ENCODE data around the gene TAF15. TPM values are rescaled to one million over a fixed set of nuclear protein-coding genes. Genes with fewer than 3 reads are reported as not detected.

Gene TAF15
- total and polyA plus RNA-seq, 2 of the 13 experiments (the other 11 are each of a cell fraction or from before 2014, with no cell fraction given), result 25.2 to 26.5 TPM

GRCh38 chr17:35769895-35770486, 39.3 kb upstream of the TAF15 start (continued):
- peak; percentile 91 for TF ChIP-seq ZBTB33 (CRISPR knock-in tag; IDR thresholded peaks at IDR 0.05)
- no peak for TF ChIP-seq ELF1 (CRISPR knock-in tag; IDR thresholded peaks at IDR 0.05)
- TF ChIP-seq ATM (IDR thresholded peaks at IDR 0.05; ENCODE audit: borderline replicate concordance), result no peak
- no peak for TF ChIP-seq ZNF547 (CRISPR knock-in tag; IDR thresholded peaks at IDR 0.05)
- no peak for TF ChIP-seq RXRA (CRISPR knock-in tag; IDR thresholded peaks at IDR 0.05)
- no peak for TF ChIP-seq SMYD3 (CRISPR knock-in tag; IDR thresholded peaks at IDR 0.05)
- no peak for TF ChIP-seq ZNF691 (CRISPR knock-in tag; IDR thresholded peaks at IDR 0.05; ENCODE audit: borderline replicate concordance, low read depth)
- no peak for TF ChIP-seq ZNF264 (CRISPR knock-in tag; IDR thresholded peaks at IDR 0.05)
- TF ChIP-seq ZBTB10 (CRISPR knock-in tag; IDR thresholded peaks at IDR 0.05; ENCODE audit: borderline replicate concordance), result no peak
- TF ChIP-seq ZFX (CRISPR knock-in tag; IDR thresholded peaks at IDR 0.05; ENCODE audit: low read depth), result no peak
- TF ChIP-seq NFKB2 (CRISPR knock-in tag; IDR thresholded peaks at IDR 0.05; ENCODE audit: borderline replicate concordance), result no peak
- no peak for TF ChIP-seq SCMH1 (CRISPR knock-in tag; IDR thresholded peaks at IDR 0.05; ENCODE audit: borderline replicate concordance)
- TF ChIP-seq MAX (IDR thresholded peaks at IDR 0.05), result no peak
- TF ChIP-seq SETDB1 (CRISPR knock-in tag; IDR thresholded peaks at IDR 0.05; ENCODE audit: borderline replicate concordance), result no peak
- TF ChIP-seq CTCF (CRISPR knock-in tag; IDR thresholded peaks at IDR 0.05), result peak; percentile 42
- 0 out of 2 replicates have a peak, but pooled peaks have one; percentile 38 for TF ChIP-seq ZHX1 (CRISPR knock-in tag; IDR thresholded peaks at IDR 0.05; ENCODE audit: low read depth)
- TF ChIP-seq IKZF5 (CRISPR knock-in tag; IDR thresholded peaks at IDR 0.05), result no peak
- TF ChIP-seq ATF7-NPFF (CRISPR knock-in tag; IDR thresholded peaks at IDR 0.05; ENCODE audit: low read depth), result no peak

All from HepG2 (cell line).